Endometrial microvascular endothelial cells (primary cell): ENCODE results near the gene TRAF2. TPM values are rescaled to one million over a fixed set of nuclear protein-coding genes. Genes with fewer than 3 reads are reported as not detected.

Experiments used
- in situ Hi-C: cut with HindIII; loops from 2 replicates; pipeline ENCODE4 v1.10.0; 2017; ENCODE audit warnings: low sequenced_read_pairs, low pct_unique_long_range_greater_than_20kb; ENCODE audit errors: inconsistent ontology term
- total RNA-seq: library from RNA; depleted of rRNA; stranded (reverse); fragments of >200 nt; gene quantifications from one replicate; pipeline ENCODE4 v1.2.3, GENCODE V29; 2015; ENCODE audit errors: inconsistent ontology term

The TRAF2 gene
- total RNA-seq, 1 donor from 2014 or later = 16.7 TPM

- in situ Hi-C loops = no loop called here
These were observed 77.9 kb downstream of the TRAF2 start for GRCh38 chr9:136964171-136964689.

GRCh38 chr9:136964833-136965422, 78.6 kb downstream of the TRAF2 start:
- in situ Hi-C loops = no loop called here

GRCh38 chr9:136965771-136966484, 79.6 kb downstream of the TRAF2 start:
- in situ Hi-C loops = no loop called here

GRCh38 chr9:136968333-136969127, 82.2 kb downstream of the TRAF2 start:
- in situ Hi-C loops = no loop called here

GRCh38 chr9:136969150-136969549, 82.8 kb downstream of the TRAF2 start:
- in situ Hi-C loops = no loop called here

GRCh38 chr9:136969774-136970173, 83.5 kb downstream of the TRAF2 start:
- in situ Hi-C loops = no loop called here

- in situ Hi-C loops = no loop called here
These were observed 84.0 kb downstream of the TRAF2 start for GRCh38 chr9:136970361-136970760.

GRCh38 chr9:136971746-136972145, 85.4 kb downstream of the TRAF2 start:
- in situ Hi-C loops = no loop called here

GRCh38 chr9:136972335-136972734, 86.0 kb downstream of the TRAF2 start:
- in situ Hi-C loops = no loop called here

GRCh38 chr9:136972743-136973142, 86.4 kb downstream of the TRAF2 start:
- in situ Hi-C loops = no loop called here

GRCh38 chr9:136973618-136974617, 87.6 kb downstream of the TRAF2 start:
- in situ Hi-C loops = no loop called here

- in situ Hi-C loops = no loop called here
These were observed 88.7 kb downstream of the TRAF2 start for GRCh38 chr9:136974817-136975535.

- in situ Hi-C loops = no loop called here
These were observed 89.3 kb downstream of the TRAF2 start for GRCh38 chr9:136975644-136976043.

Other genes with a start within 250 kb of the TRAF2 start
- 1,333 TPM for gene EGFL7, start 223.6 kb upstream of the TRAF2 start, total RNA-seq
- 31.7 TPM for gene AGPAT2, start 199.1 kb upstream of the TRAF2 start, total RNA-seq
- 44.5 TPM for gene DIPK1B, start 173.9 kb upstream of the TRAF2 start, total RNA-seq
- not detected for gene LCN10, start 143.6 kb upstream of the TRAF2 start, total RNA-seq
- not detected for gene LCN6, start 138.0 kb upstream of the TRAF2 start, total RNA-seq
- not detected for gene LCN8, start 128.3 kb upstream of the TRAF2 start, total RNA-seq
- gene LCN15, start 122.0 kb upstream of the TRAF2 start, total RNA-seq = not detected
- gene TMEM141, start 95.2 kb upstream of the TRAF2 start, total RNA-seq = 72.7 TPM
- gene CCDC183, start 90.2 kb upstream of the TRAF2 start, total RNA-seq = not detected
- gene RABL6, start 78.6 kb upstream of the TRAF2 start, total RNA-seq = 125 TPM
- gene AJM1, start 44.0 kb upstream of the TRAF2 start, total RNA-seq = 0.46 TPM
- 95.9 TPM for gene PHPT1, start 37.1 kb upstream of the TRAF2 start, total RNA-seq
- gene MAMDC4, start 34.2 kb upstream of the TRAF2 start, total RNA-seq = 1.0 TPM
- 440 TPM for gene EDF1, start 20.2 kb upstream of the TRAF2 start, total RNA-seq
- 212 TPM for gene FBXW5, start 58.2 kb downstream of the TRAF2 start, total RNA-seq
- not detected for gene C8G, start 58.7 kb downstream of the TRAF2 start, total RNA-seq
- not detected for gene LCN12, start 65.8 kb downstream of the TRAF2 start, total RNA-seq
- gene PTGDS, start 91.0 kb downstream of the TRAF2 start, total RNA-seq = not detected
- not detected for gene LCNL1, start 96.5 kb downstream of the TRAF2 start, total RNA-seq
- 49.0 TPM for gene PAXX, start 105.9 kb downstream of the TRAF2 start, total RNA-seq
- gene CLIC3, start 110.1 kb downstream of the TRAF2 start, total RNA-seq = 4.8 TPM
- 4.0 TPM for gene ABCA2, start 141.7 kb downstream of the TRAF2 start, total RNA-seq
- gene FUT7, start 145.6 kb downstream of the TRAF2 start, total RNA-seq = not detected
- gene NPDC1, start 159.7 kb downstream of the TRAF2 start, total RNA-seq = 65.7 TPM
- gene ENTPD2, start 167.5 kb downstream of the TRAF2 start, total RNA-seq = not detected
- 38.5 TPM for gene SAPCD2, start 184.0 kb downstream of the TRAF2 start, total RNA-seq
- gene UAP1L1, start 191.0 kb downstream of the TRAF2 start, total RNA-seq = 13.8 TPM
- gene MAN1B1, start 200.5 kb downstream of the TRAF2 start, total RNA-seq = 106 TPM
- 99.2 TPM for gene DPP7, start 228.2 kb downstream of the TRAF2 start, total RNA-seq